K562 (cell line): ENCODE measurements around the gene FTSJ1. TPM values are rescaled to one million over a fixed set of nuclear protein-coding genes. Genes with fewer than 3 reads are reported as not detected.

Experiments
- ATAC-seq: fragments of 200-7000 bp; cut with Tn5 transposase; 3 replicates; pipeline ENCODE4 v1.9.1; 2020; ENCODE audit warnings: moderate library complexity
- BruUV-seq: library from RNA; stranded (reverse); fragments of 400-500 nt; replicated peaks from 2 replicates; lab custom pipeline; 2021; lab: Mats Ljungman, UMichigan
- CTCF ChIA-PET: fragments of 300-600 bp; formaldehyde crosslinking; extraction: SDS; loops from one replicate; lab custom pipeline; 2021; ENCODE audit warnings: low intra/inter-chr PET ratio; lab: Yijun Ruan, JAX
- POLR2A ChIA-PET: fragments of 300-600, 350-650 bp; sonication (Branson Sonifier 250); formaldehyde crosslinking; extraction: SDS; loops from one replicate; lab custom pipeline; 2021; ENCODE audit warnings: antibody characterized with exemption, inconsistent platforms; lab: Yijun Ruan, JAX
- DNase-seq, 4 experiments: peaks; one replicate each; pipeline versions ENCODE4 v3.0.0 to v3.0.0-alpha.2; 2011 to 2018; ENCODE audit warnings: low spot score in 3 of 4, mixed read lengths in 3 of 4; ENCODE audit errors: extremely low read depth in 1 of 4
- FAIRE-seq: peaks from 2 replicates; lab custom pipeline; 2011; peaks lifted over from hg19 to GRCh38; lab: Jason Lieb, UNC
- H2AFZ ChIP-seq: 2 replicates; pipeline ENCODE4 v1.6.0; 2011; ENCODE audit warnings: low read depth, low read length, control low read depth, inconsistent platforms
- H3K27ac ChIP-seq: fragments of 200-600 bp; 3 replicates; pipeline ENCODE4 v1.8.0; 2011; ENCODE audit warnings: low read depth, mild to moderate bottlenecking, control low read depth, inconsistent platforms, low read length, moderate library complexity, mixed read lengths; ENCODE audit errors: extremely low read depth
- H3K27me3 ChIP-seq, 2 experiments: fragments of 300-600 bp in 1 of 2; 2 replicates in 1 of 2; 3 replicates in 1 of 2; pipeline versions ENCODE4 v1.6.0 to v1.8.0; 2011; ENCODE audit warnings: inconsistent platforms in 2 of 2, low read length in 2 of 2, mild to moderate bottlenecking in 1 of 2, mixed read lengths in 1 of 2, moderate library complexity in 1 of 2; ENCODE audit not compliant: control insufficient read depth in 2 of 2, insufficient read depth in 2 of 2
- H3K36me3 ChIP-seq: fragments of 300-600 bp; 3 replicates; pipeline ENCODE4 v1.8.0; 2011; ENCODE audit warnings: mild to moderate bottlenecking, low read length, inconsistent platforms; ENCODE audit not compliant: control insufficient read depth, insufficient read depth
- H3K4me1 ChIP-seq, 2 experiments: fragments of 200-600 bp in 1 of 2; replicated peaks in 1 of 2; 2 replicates in 1 of 2; 3 replicates in 1 of 2; pipeline versions ENCODE4 v1.5.1 to v1.8.0; 2011; ENCODE audit warnings: inconsistent platforms in 2 of 2, low read length in 2 of 2, mild to moderate bottlenecking in 1 of 2, mixed read lengths in 1 of 2, moderate library complexity in 1 of 2; ENCODE audit not compliant: control insufficient read depth in 2 of 2, insufficient read depth in 2 of 2
- H3K4me2 ChIP-seq: 2 replicates; pipeline ENCODE4 v1.6.1; 2011; ENCODE audit warnings: low read length, control low read depth, inconsistent platforms, mixed read lengths; ENCODE audit not compliant: insufficient read depth
- H3K4me3 ChIP-seq: fragments of 200-600 bp; sonication (generic), shearing (Covaris generic); 2 replicates; pipeline ENCODE4 v1.5.1; 2016; ENCODE audit warnings: control low read depth, inconsistent platforms
- H3K79me2 ChIP-seq: fragments of 200-600 bp; 3 replicates; pipeline ENCODE4 v1.8.0; 2011; ENCODE audit warnings: low read length, inconsistent platforms; ENCODE audit not compliant: control insufficient read depth, insufficient read depth
- H3K9ac ChIP-seq, 2 experiments: 2 replicates each; pipeline versions ENCODE4 v1.6.0 to v1.6.1; 2011; ENCODE audit warnings: low read depth in 2 of 2, low read length in 2 of 2, control low read depth in 1 of 2, inconsistent platforms in 1 of 2, mild to moderate bottlenecking in 1 of 2, mixed read lengths in 1 of 2; ENCODE audit not compliant: insufficient read depth in 1 of 2
- H3K9me1 ChIP-seq: one replicate; pipeline ENCODE4 v1.6.0; 2011; ENCODE audit warnings: inconsistent platforms, mild to moderate bottlenecking, low read length, moderate library complexity; ENCODE audit not compliant: control insufficient read depth, insufficient read depth
- H3K9me3 ChIP-seq: replicated peaks from 2 replicates; pipeline ENCODE4 v1.5.1; 2011; ENCODE audit warnings: low read depth, low read length, inconsistent platforms; ENCODE audit not compliant: control insufficient read depth, insufficient read depth
- H4K20me1 ChIP-seq: replicated peaks from 2 replicates; pipeline ENCODE4 v1.6.1; 2011; ENCODE audit warnings: low read length, inconsistent platforms, mixed read lengths; ENCODE audit not compliant: control insufficient read depth, insufficient read depth
- BRD4 ChIP-seq: fragments of 200-600 bp; sonication (generic); IDR thresholded peaks from 2 replicates; pipeline ENCODE4 v1.6.1; 2017; ENCODE audit warnings: inconsistent platforms
- CBX5 ChIP-seq: IDR thresholded peaks from 2 replicates; pipeline ENCODE4 v1.6.1; 2014; ENCODE audit warnings: low read depth, borderline replicate concordance
- CC2D1A ChIP-seq: fragments of 450-650 bp; IDR thresholded peaks from 2 replicates; pipeline ENCODE4 v1.6.1; 2017; ENCODE audit warnings: mild to moderate bottlenecking
- ETS2 ChIP-seq: IDR thresholded peaks from 2 replicates; pipeline ENCODE4 v1.6.1; 2016; ENCODE audit warnings: borderline replicate concordance, missing genetic modification characterization, mild to moderate bottlenecking, moderate library complexity, missing compliant biosample characterization; ENCODE audit not compliant: poor library complexity, severe bottlenecking
- ETV1 ChIP-seq: fragments of 450-650 bp; conservative IDR thresholded peaks from 2 replicates; pipeline ENCODE4 v1.6.1; 2016; ENCODE audit warnings: missing genetic modification characterization, control low read depth, low read depth, missing compliant biosample characterization
- FOSL1 ChIP-seq: fragments of 200-800 bp; sonication (Bioruptor generic); conservative IDR thresholded peaks from 2 replicates; pipeline ENCODE4 v1.6.1; 2016; ENCODE audit warnings: missing genetic modification characterization, missing compliant biosample characterization
- GATA2 ChIP-seq: sonication (generic); formaldehyde crosslinking; IDR thresholded peaks from 2 replicates; pipeline ENCODE4 v1.4.0; 2020; ENCODE audit warnings: mild to moderate bottlenecking, missing genetic modification reagents
- HMGN3 ChIP-seq: IDR thresholded peaks from 2 replicates; pipeline ENCODE4 v1.6.1; 2011; ENCODE audit warnings: borderline replicate concordance, low read depth, mild to moderate bottlenecking, mixed read lengths, low read length; ENCODE audit not compliant: insufficient read length; ENCODE audit errors: extremely low read depth
- KDM5B ChIP-seq: fragments of 200-600 bp; sonication (generic); IDR thresholded peaks from 2 replicates; pipeline ENCODE4 v1.6.1; 2012; ENCODE audit warnings: low read depth, mild to moderate bottlenecking, moderate library complexity, low read length, control low read depth, inconsistent platforms; ENCODE audit not compliant: insufficient replicate concordance
- KLF6 ChIP-seq: fragments of 250-450 bp; sonication (Bioruptor Pico); IDR thresholded peaks from 2 replicates; pipeline ENCODE4 v1.4.0; 2020; ENCODE audit warnings: mild to moderate bottlenecking, moderate library complexity, borderline replicate concordance
- NBN ChIP-seq: fragments of 450-650 bp; IDR thresholded peaks from 2 replicates; pipeline ENCODE4 v1.6.1; 2016; ENCODE audit warnings: low read depth, mild to moderate bottlenecking
- PHF8 ChIP-seq: fragments of 200-600 bp; sonication (generic); IDR thresholded peaks from 2 replicates; pipeline ENCODE4 v1.6.1; 2012; ENCODE audit warnings: mixed run types, mild to moderate bottlenecking, inconsistent platforms, low read length, moderate library complexity, borderline replicate concordance
- POLR2G ChIP-seq: fragments of 200-400 bp; formaldehyde crosslinking; IDR thresholded peaks from 2 replicates; pipeline ENCODE4 v1.6.1; 2017; ENCODE audit warnings: low read depth, mild to moderate bottlenecking, antibody characterized with exemption, low read length, moderate library complexity
- SMAD1 ChIP-seq: fragments of 150-350 bp; IDR thresholded peaks from 2 replicates; pipeline ENCODE4 v1.6.1; 2014; ENCODE audit warnings: low read length, low read depth; ENCODE audit not compliant: partially characterized antibody
- SMARCE1 ChIP-seq: fragments of 450-650 bp; IDR thresholded peaks from 2 replicates; pipeline ENCODE4 v1.7.1; 2016; ENCODE audit warnings: mild to moderate bottlenecking
- TAF1 ChIP-seq: IDR thresholded peaks from 2 replicates; pipeline ENCODE4 v1.6.1; 2011; ENCODE audit warnings: mild to moderate bottlenecking, low read length, moderate library complexity; ENCODE audit not compliant: insufficient read depth, control insufficient read depth, severe bottlenecking; ENCODE audit errors: extremely low read depth
- TBP ChIP-seq: optimal IDR thresholded peaks from 2 replicates; pipeline ENCODE3; 2011; ENCODE audit warnings: low read depth, low read length, improper control_type of control experiment
- TRIM24 ChIP-seq, 2 experiments: fragments of 450-650 bp; IDR thresholded peaks; 2 replicates each; pipeline ENCODE4 v1.6.1; 2016
- ZC3H8 ChIP-seq: fragments of 450-650 bp; IDR thresholded peaks from 2 replicates; pipeline ENCODE4 v1.6.1; 2017
- ZFP36 ChIP-seq: fragments of 150-350 bp; IDR thresholded peaks from 2 replicates; pipeline ENCODE4 v1.6.1; 2018; ENCODE audit warnings: low read length, low read depth; ENCODE audit not compliant: partially characterized antibody
- ZNF274 ChIP-seq: IDR thresholded peaks from 2 replicates; pipeline ENCODE4 v1.6.1; 2011; ENCODE audit warnings: low read depth, mild to moderate bottlenecking, low read length, moderate library complexity, borderline replicate concordance
- WGBS: fragments of 100-300 bp; shearing (Covaris generic); methylation state at CpG from one replicate; pipeline ENCODE4 v1.1.6; 2016; ENCODE audit warnings: low coverage, mixed read lengths; ENCODE audit not compliant: insufficient coverage; ENCODE audit errors: missing lambda C conversion rate; 5-methylcytosine and 5-hydroxymethylcytosine counted together
- in situ Hi-C: fragments of 300-500 bp; cut with MboI; formaldehyde crosslinking; loops from 4 replicates; pipeline ENCODE4 v1.15.0; 2018; ENCODE audit warnings: inconsistent platforms, mixed read lengths
- intact Hi-C: fragments of 100-400 bp; cut with micrococcal nuclease; formaldehyde crosslinking; loops from 2 replicates; pipeline ENCODE4 v1.14.2; 2022
- polyA plus RNA-seq, 8 experiments: library from polyadenylated mRNA; depleted of rRNA in 4 of 8; stranded (reverse) in 5 of 8; unstranded in 3 of 8; fragments of >200 nt; fragmentation: Nextera tagmentation in 2 of 8; fragmentation: Illumina TruSeq in 1 of 8; extraction: Ambion mirVana in 2 of 8; extraction: Trizol in 1 of 8; gene quantifications; 2 replicates each; pipeline versions ENCODE4 v1.2.1 to v1.2.3, GENCODE V29; 2011 to 2014; ENCODE audit warnings: inconsistent platforms in 1 of 8, missing spikeins in 1 of 8
- total RNA-seq, 7 experiments: library from RNA; depleted of rRNA in 6 of 7; stranded (reverse); fragments of >200 nt in 6 of 7; fragmentation: Illumina TruSeq in 2 of 7; extraction: Trizol in 2 of 7; gene quantifications; 2 replicates each; pipeline versions ENCODE4 v1.2.1 to v1.2.3, GENCODE V29; 2011 to 2021; ENCODE audit warnings: low replicate concordance in 1 of 7

Gene FTSJ1
- total and polyA plus RNA-seq, 9 of the 15 experiments (the other 6 are each of a cell fraction or from before 2014, with no cell fraction given) = 12.2 to 95.6 (median 71.6) TPM

- H3K4me2 ChIP-seq = peak within 1 kb of the TSS; percentile 78
- in situ Hi-C loops (no loop called here), intact Hi-C loops (no loop called here)
- WGBS = 3% methylated on average over 14 of the region's 65 CpGs
- DNase-seq (peak; percentile 88 to 95 (median 94)), ATAC-seq (peak; percentile 98), FAIRE-seq (peak; percentile 78)
- H3K27ac ChIP-seq = peak within 1 kb of the TSS; percentile 64
- peak within 1 kb of the TSS; percentile 63 to 91 for H3K9ac ChIP-seq
- peaks cover 11 to 31% of the 10 kb centered on the region in 2 experiments; a peak in 4 of 5 replicates for H3K4me1 ChIP-seq
- no peaks in the 10 kb centered on the region for H3K27me3 ChIP-seq
- H3K79me2 ChIP-seq = peaks cover 5% of the 10 kb centered on the region; the same call in 2 of the 3 replicates
- TSS peak; percentile 92 for BruUV-seq
- H3K9me1 ChIP-seq = no peaks in the 10 kb centered on the region
- CTCF ChIA-PET = interaction anchor here (0.6 kb wide), 1 partner anchor 35 kb away, joined by 3 read pairs; no protein-coding TSS in a partner anchor
- POLR2A ChIA-PET = interaction anchor here (0.6 to 2.1 kb wide), 6 partner anchors 9 to 1182 kb away, joined by 3 to 10 read pairs (median 3); partner anchors contain the start of genes EBP and RBM3
- no peaks in the 10 kb centered on the region for H4K20me1 ChIP-seq
- H3K4me3 ChIP-seq = peak within 1 kb of the TSS; percentile 54
- no peaks in the 10 kb centered on the region for H3K36me3 ChIP-seq
- no peaks in the 10 kb centered on the region for H3K9me3 ChIP-seq
- peak within 1 kb of the TSS; percentile 88 for H2AFZ ChIP-seq
- TF ChIP-seq TAF1 = peak; percentile 35
- peak; percentile 80 for TF ChIP-seq POLR2G
- TF ChIP-seq PHF8 = peak; percentile 71; the same call in 1 of the 2 replicates
- TF ChIP-seq ZC3H8 = no peak
- TF ChIP-seq TRIM24 (IDR thresholded peaks at IDR 0.05) = peak in 1 of 2 experiments; percentile 41; a peak in 1 of 4 replicates
- 0 out of 2 replicates have a peak, but pooled peaks have one; percentile 17 for TF ChIP-seq FOSL1 (tag)
- TF ChIP-seq NBN = peak; percentile 67; the same call in 1 of the 2 replicates
- TF ChIP-seq ZNF274 = no peak
- TF ChIP-seq ETS2 (tag) = no peak
- TF ChIP-seq BRD4 = no peak
- no peak for TF ChIP-seq CBX5
- TF ChIP-seq TBP = peak; percentile 47
- 0 out of 2 replicates have a peak, but pooled peaks have one; percentile 24 for TF ChIP-seq SMARCE1
- TF ChIP-seq CC2D1A = no peak
- TF ChIP-seq SMAD1 = no peak
- TF ChIP-seq HMGN3 = peak; percentile 51
- peak; percentile 93 for TF ChIP-seq ZFP36
- no peak for TF ChIP-seq KDM5B
- no peak for TF ChIP-seq GATA2
- TF ChIP-seq KLF6 (CRISPR knock-in tag) = no peak
- 0 out of 2 replicates have a peak, but pooled peaks have one; percentile 16 for TF ChIP-seq ETV1 (tag)
Observed at GRCh38 chrX:48508400-48509244, 32.6 kb downstream of the FTSJ1 start, which contains the start of gene PORCN. Gene PORCN, plus strand, starts transcription at chrX:48508992. Its CDS starts 829 bp downstream, at chrX:48509821.
